Sigmoid colon (tissue), 7 donors: Measurements from ENCODE around the gene RBFOX1. TPM values are rescaled to one million over a fixed set of nuclear protein-coding genes. Genes with fewer than 3 reads are reported as not detected.

Experiments
- DNase-seq: peaks from one replicate; pipeline ENCODE4 v3.0.0-alpha.2; 2019
- H3K27ac ChIP-seq, 4 donors: fragments of 200-600 bp; sonication (generic); one replicate each; pipeline ENCODE4 v1.5.1; 2016 to 2019; ENCODE audit warnings: mild to moderate bottlenecking in 1 of 4
- H3K27me3 ChIP-seq, 3 donors: fragments of 200-600 bp; sonication (generic); one replicate each; pipeline ENCODE4 v1.5.1; 2019; ENCODE audit warnings: mild to moderate bottlenecking in 1 of 3
- H3K36me3 ChIP-seq, 4 donors: fragments of 200-600 bp; sonication (generic); one replicate each; pipeline ENCODE4 v1.5.1; 2016 to 2019
- H3K4me1 ChIP-seq, 4 donors: fragments of 200-600 bp; sonication (generic); one replicate each; pipeline ENCODE4 v1.5.1; 2017 to 2019
- H3K4me3 ChIP-seq, 4 donors: fragments of 200-600 bp; sonication (generic); one replicate each; pipeline ENCODE4 v1.5.1; 2017 to 2019; ENCODE audit warnings: mild to moderate bottlenecking in 2 of 4, moderate library complexity in 1 of 4
- H3K9me3 ChIP-seq, 4 donors: fragments of 200-600 bp in 3 of 4; sonication (generic) in 3 of 4; one replicate each; pipeline versions ENCODE4 v1.5.1 to v1.6.1; 2013 to 2019
- EP300 ChIP-seq, 4 donors: sonication (generic); formaldehyde crosslinking; IDR thresholded peaks; one replicate each; pipeline ENCODE4 v1.6.1; 2017; ENCODE audit warnings: antibody characterized with exemption in 4 of 4
- POLR2A ChIP-seq, 2 donors: fragments of 450-650 bp; IDR thresholded peaks; one replicate each; pipeline ENCODE4 v1.6.1; 2016; ENCODE audit warnings: antibody characterized with exemption in 2 of 2, mild to moderate bottlenecking in 2 of 2, moderate library complexity in 2 of 2
- POLR2AphosphoS5 ChIP-seq, 4 donors: sonication (generic); formaldehyde crosslinking; IDR thresholded peaks; one replicate each; pipeline ENCODE4 v1.6.1; 2017; ENCODE audit warnings: antibody characterized with exemption in 4 of 4
- WGBS, 2 donors: extraction: QIAGEN DNeasy Blood & Tissue Kit; methylation state at CpG; one replicate each; pipeline ENCODE4 v1.1.7; 2013; 5-methylcytosine and 5-hydroxymethylcytosine counted together
- intact Hi-C: fragments of 100-400 bp; cut with DNase I; formaldehyde crosslinking; loops from one replicate; pipeline ENCODE4 v1.15.1; 2023
- polyA plus RNA-seq, 3 donors: library from polyadenylated mRNA; stranded (reverse); fragments of 200-250 nt; gene quantifications; one replicate each; pipeline ENCODE4 v1.2.3, GENCODE V29; 2013
- total RNA-seq, 4 donors: library from RNA; depleted of rRNA; stranded (reverse); fragments of >200 nt; gene quantifications; one replicate each; pipeline ENCODE4 v1.1.0, GENCODE V29; 2016
- TF ChIP-seq, protein P1 (sequence below), 4 experiments: fragments of 450-650 bp in 3 of 4; fragments of 200-600 bp in 1 of 4; IDR thresholded peaks; one replicate each; pipeline ENCODE4 v1.5.1; 2016 to 2019; ENCODE audit warnings: antibody characterized with exemption in 4 of 4, mild to moderate bottlenecking in 3 of 4, moderate library complexity in 2 of 4
- donor health status: healthy with polysubstance abuse.
- donor health status: Bipolar disorder and iron deficiency.
- donor health status: healthy.

The RBFOX1 gene
- total and polyA plus RNA-seq, 7 donors: under 0.01 to 4.4 (median 0.51) TPM; not detected in 3

DNA sequence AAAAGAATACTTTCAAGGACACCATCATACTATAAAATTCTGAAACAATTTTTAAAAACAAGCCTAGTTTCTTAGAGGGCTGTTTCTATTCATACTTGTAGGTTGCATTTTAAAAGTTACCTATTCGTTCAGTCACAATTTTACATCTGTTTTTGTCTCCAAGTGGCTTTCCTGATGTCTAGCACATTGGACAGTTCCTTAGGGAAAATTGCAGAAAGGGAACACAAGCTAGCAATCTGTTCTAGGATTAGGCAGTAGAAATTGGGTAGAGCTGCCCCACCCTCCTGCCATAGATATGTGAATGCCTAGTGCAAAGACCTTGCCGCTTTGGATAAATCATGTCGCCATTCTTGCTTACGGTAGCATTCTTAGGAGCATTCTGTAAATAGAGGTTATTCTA lies 358.9 kb downstream of the RBFOX1 start:
- Histone ChIP-seq H3K27ac (no peak overlapping the region), H3K4me3 (no peak overlapping the region), H3K36me3 (no peaks in the 10 kb centered on the region), H3K27me3 (no peaks in the 10 kb centered on the region), H3K4me1 (no peaks in the 10 kb centered on the region), H3K9me3 (no peaks in the 10 kb centered on the region)
- 79 to 88% methylated on average over 4 of the region's 4 CpGs for WGBS, 2 donors
- DNase-seq: no peak
- intact Hi-C loops: no loop called here
- TF ChIP-seq POLR2A (IDR thresholded peaks at IDR 0.05): no peak
- no peak for TF ChIP-seq EP300 (IDR thresholded peaks at IDR 0.05)
- no peak for TF ChIP-seq POLR2AphosphoS5 (IDR thresholded peaks at IDR 0.05)
- TF ChIP-seq, protein P1, sequence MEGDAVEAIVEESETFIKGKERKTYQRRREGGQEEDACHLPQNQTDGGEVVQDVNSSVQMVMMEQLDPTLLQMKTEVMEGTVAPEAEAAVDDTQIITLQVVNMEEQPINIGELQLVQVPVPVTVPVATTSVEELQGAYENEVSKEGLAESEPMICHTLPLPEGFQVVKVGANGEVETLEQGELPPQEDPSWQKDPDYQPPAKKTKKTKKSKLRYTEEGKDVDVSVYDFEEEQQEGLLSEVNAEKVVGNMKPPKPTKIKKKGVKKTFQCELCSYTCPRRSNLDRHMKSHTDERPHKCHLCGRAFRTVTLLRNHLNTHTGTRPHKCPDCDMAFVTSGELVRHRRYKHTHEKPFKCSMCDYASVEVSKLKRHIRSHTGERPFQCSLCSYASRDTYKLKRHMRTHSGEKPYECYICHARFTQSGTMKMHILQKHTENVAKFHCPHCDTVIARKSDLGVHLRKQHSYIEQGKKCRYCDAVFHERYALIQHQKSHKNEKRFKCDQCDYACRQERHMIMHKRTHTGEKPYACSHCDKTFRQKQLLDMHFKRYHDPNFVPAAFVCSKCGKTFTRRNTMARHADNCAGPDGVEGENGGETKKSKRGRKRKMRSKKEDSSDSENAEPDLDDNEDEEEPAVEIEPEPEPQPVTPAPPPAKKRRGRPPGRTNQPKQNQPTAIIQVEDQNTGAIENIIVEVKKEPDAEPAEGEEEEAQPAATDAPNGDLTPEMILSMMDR (IDR thresholded peaks at IDR 0.05): no peak

DNA sequence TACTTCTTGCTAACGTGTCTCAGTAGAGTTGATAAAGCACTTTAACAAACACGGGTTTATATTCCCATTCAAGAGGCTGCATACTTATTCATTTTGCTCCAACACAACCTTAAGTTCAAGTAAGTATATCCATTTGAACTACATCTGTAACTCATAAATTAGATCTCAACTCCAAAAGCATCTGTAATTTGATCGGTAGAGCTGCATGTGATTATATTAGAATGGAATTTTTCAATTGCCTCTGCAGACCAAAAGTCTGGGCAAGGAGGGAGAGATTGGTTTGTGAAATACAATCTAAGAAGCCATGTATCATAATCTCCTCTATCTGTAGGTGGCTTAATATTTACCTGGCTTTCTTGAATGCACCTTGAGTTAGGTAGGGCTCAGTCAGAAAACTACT lies 371.0 kb downstream of the RBFOX1 start:
- intact Hi-C loops: no loop called here
- Histone ChIP-seq H3K27me3 (no peaks in the 10 kb centered on the region), H3K4me1 (no peaks in the 10 kb centered on the region), H3K4me3 (no peak overlapping the region), H3K27ac (no peak overlapping the region), H3K9me3 (no peaks in the 10 kb centered on the region), H3K36me3 (no peaks in the 10 kb centered on the region)
- TF ChIP-seq POLR2AphosphoS5 (IDR thresholded peaks at IDR 0.05): no peak
- TF ChIP-seq, protein P1 (IDR thresholded peaks at IDR 0.05): no peak
- no peak for TF ChIP-seq EP300 (IDR thresholded peaks at IDR 0.05)
- TF ChIP-seq POLR2A (IDR thresholded peaks at IDR 0.05): no peak
- no peak for DNase-seq
- WGBS, 2 donors: 79 to 83% methylated on average over 3 of the region's 3 CpGs

DNA sequence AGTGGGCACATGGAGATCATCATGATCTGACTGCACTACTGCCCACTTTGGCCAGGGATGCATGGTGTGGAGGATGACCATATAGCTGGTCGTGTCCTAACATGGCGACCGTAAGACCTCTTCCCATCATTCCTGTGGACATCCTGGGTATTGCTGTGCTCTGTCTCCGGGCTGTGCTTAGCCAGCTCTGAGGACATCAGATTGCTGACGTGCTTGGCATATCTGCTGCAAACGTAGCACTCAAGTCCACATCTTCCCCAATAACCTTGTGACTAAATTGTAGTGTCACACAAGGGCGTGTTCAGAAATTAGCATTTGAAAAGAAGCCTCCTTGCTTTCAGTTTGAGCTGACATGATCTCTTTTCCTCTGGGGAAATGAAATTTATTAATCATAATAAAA lies 373.2 kb downstream of the RBFOX1 start:
- TF ChIP-seq POLR2A (IDR thresholded peaks at IDR 0.05) (no peak), EP300 (IDR thresholded peaks at IDR 0.05) (no peak), POLR2AphosphoS5 (IDR thresholded peaks at IDR 0.05) (no peak)
- TF ChIP-seq, protein P1 (IDR thresholded peaks at IDR 0.05): no peak
- no peaks in the 10 kb centered on the region for H3K9me3 ChIP-seq
- no peaks in the 10 kb centered on the region for H3K27me3 ChIP-seq
- H3K4me3 ChIP-seq: no peak overlapping the region
- no peaks in the 10 kb centered on the region for H3K36me3 ChIP-seq
- WGBS, 2 donors: 87 to 91% methylated on average over 7 of the region's 7 CpGs
- intact Hi-C loops: no loop called here
- H3K4me1 ChIP-seq: no peaks in the 10 kb centered on the region
- no peak for DNase-seq
- H3K27ac ChIP-seq: no peak overlapping the region

DNA sequence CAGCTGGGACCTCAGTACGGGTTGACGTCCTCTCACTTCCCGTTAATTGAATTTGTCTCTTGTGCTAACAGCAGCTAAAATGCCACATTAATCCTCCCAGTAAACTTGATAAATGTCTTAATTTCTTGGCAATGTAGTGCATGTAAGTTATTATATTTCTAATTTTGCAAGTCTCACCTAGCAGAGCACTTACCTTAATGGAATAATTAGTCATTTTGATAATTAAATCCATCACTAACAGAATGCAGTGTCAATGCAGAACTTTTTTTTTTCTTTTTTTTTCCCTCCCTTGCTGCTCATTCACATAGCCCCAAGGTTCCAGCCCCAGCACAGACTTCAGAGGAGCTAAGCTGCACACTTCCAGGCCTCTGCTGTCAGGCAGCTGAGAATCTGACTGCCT lies 376.5 kb downstream of the RBFOX1 start:
- no peak overlapping the region for H3K27ac ChIP-seq
- H3K4me3 ChIP-seq: no peak overlapping the region
- no peaks in the 10 kb centered on the region for H3K9me3 ChIP-seq
- H3K27me3 ChIP-seq: no peaks in the 10 kb centered on the region
- no peak for DNase-seq
- no peaks in the 10 kb centered on the region for H3K36me3 ChIP-seq
- intact Hi-C loops: no loop called here
- 84 to 87% methylated on average over 3 of the region's 3 CpGs for WGBS, 2 donors
- H3K4me1 ChIP-seq: no peaks in the 10 kb centered on the region
- TF ChIP-seq EP300 (IDR thresholded peaks at IDR 0.05) (no peak), POLR2A (IDR thresholded peaks at IDR 0.05) (no peak), POLR2AphosphoS5 (IDR thresholded peaks at IDR 0.05) (no peak)
- TF ChIP-seq, protein P1 (IDR thresholded peaks at IDR 0.05): no peak

DNA sequence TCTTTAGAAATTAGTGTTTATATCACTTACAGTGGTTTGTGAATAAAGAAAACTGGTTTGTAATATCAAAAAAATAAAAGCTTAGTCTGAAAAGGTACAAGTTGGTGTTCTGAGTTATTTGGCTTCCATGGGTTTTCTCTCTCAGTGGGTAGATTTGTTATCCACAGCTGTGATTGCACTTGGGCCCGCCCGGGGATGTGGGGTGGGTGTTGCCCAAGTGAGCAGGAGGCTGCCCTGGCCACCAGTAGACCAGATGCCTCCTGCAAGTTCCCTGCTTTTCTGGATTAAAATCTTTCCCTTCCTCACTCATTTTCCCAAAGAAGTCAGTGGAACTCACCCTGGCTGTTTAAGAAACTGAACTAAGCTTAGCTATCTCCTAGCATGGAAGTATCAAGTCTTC lies 380.6 kb downstream of the RBFOX1 start:
- 50 to 82% methylated on average over 2 of the region's 2 CpGs for WGBS, 2 donors
- H3K4me1 ChIP-seq: no peaks in the 10 kb centered on the region
- intact Hi-C loops: no loop called here

More for the DNA sequence above, 380.6 kb downstream of the RBFOX1 start:
- no peak for DNase-seq
- Histone ChIP-seq H3K36me3 (no peaks in the 10 kb centered on the region), H3K9me3 (no peaks in the 10 kb centered on the region), H3K27ac (no peak overlapping the region), H3K27me3 (no peaks in the 10 kb centered on the region), H3K4me3 (no peak overlapping the region)
- no peak for TF ChIP-seq EP300 (IDR thresholded peaks at IDR 0.05)
- no peak for TF ChIP-seq POLR2A (IDR thresholded peaks at IDR 0.05)
- TF ChIP-seq, protein P1 (IDR thresholded peaks at IDR 0.05): no peak
- TF ChIP-seq POLR2AphosphoS5 (IDR thresholded peaks at IDR 0.05): no peak
